Keratinocyte (primary cell): ENCODE measurements around the gene SETD7. TPM values are rescaled to one million over a fixed set of nuclear protein-coding genes. Genes with fewer than 3 reads are reported as not detected.

Source experiments
- DNase-seq: peaks from one replicate; pipeline ENCODE4 v3.0.0-alpha.2; 2011; ENCODE audit warnings: low read depth, missing footprints, low spot score
- FAIRE-seq: peaks from 2 replicates; lab custom pipeline; 2011; peaks lifted over from hg19 to GRCh38; lab: Jason Lieb, UNC
- H2AFZ ChIP-seq: 2 replicates; pipeline ENCODE4 v1.6.0; 2012; ENCODE audit warnings: low read length, control low read depth, inconsistent platforms; ENCODE audit not compliant: control insufficient read depth
- H3K27ac ChIP-seq: 2 replicates; pipeline ENCODE4 v1.5.1; 2011; ENCODE audit warnings: low read length; ENCODE audit not compliant: control insufficient read depth, insufficient read depth
- H3K27me3 ChIP-seq: 3 replicates; pipeline ENCODE4 v1.6.0; 2011; ENCODE audit warnings: low read length; ENCODE audit not compliant: control insufficient read depth, insufficient read depth; ENCODE audit errors: extremely low read depth
- H3K36me3 ChIP-seq, 2 experiments: 2 replicates in 1 of 2; 3 replicates in 1 of 2; pipeline ENCODE4 v1.5.1; 2011; ENCODE audit warnings: low read length in 2 of 2, mild to moderate bottlenecking in 1 of 2; ENCODE audit not compliant: control insufficient read depth in 2 of 2, insufficient read depth in 2 of 2; ENCODE audit errors: extremely low read depth in 1 of 2
- H3K4me1 ChIP-seq: 3 replicates; pipeline ENCODE4 v1.5.1; 2011; ENCODE audit warnings: low read length; ENCODE audit not compliant: control insufficient read depth, insufficient read depth; ENCODE audit errors: extremely low read depth
- H3K4me2 ChIP-seq: 3 replicates; pipeline ENCODE4 v1.6.0; 2011; ENCODE audit warnings: low read depth, low read length; ENCODE audit not compliant: control insufficient read depth, insufficient read depth; ENCODE audit errors: extremely low read depth
- H3K4me3 ChIP-seq, 3 experiments: fragments of 200-600 bp in 1 of 3; sonication (generic) in 1 of 3; 2 replicates in 2 of 3; 3 replicates in 1 of 3; pipeline ENCODE4 v1.5.1; 2011 to 2016; ENCODE audit warnings: low read length in 3 of 3, mild to moderate bottlenecking in 3 of 3, control low read depth in 2 of 3, inconsistent platforms in 1 of 3, low read depth in 1 of 3, mixed read lengths in 1 of 3, mixed run types in 1 of 3, moderate library complexity in 1 of 3; ENCODE audit not compliant: control insufficient read depth in 2 of 3, insufficient read depth in 2 of 3; ENCODE audit errors: extremely low read depth in 1 of 3
- H3K79me2 ChIP-seq: 2 replicates; pipeline ENCODE4 v1.6.0; 2012; ENCODE audit warnings: low read length; ENCODE audit not compliant: control insufficient read depth, insufficient read depth
- H3K9ac ChIP-seq: 3 replicates; pipeline ENCODE4 v1.6.0; 2011; ENCODE audit warnings: low read length; ENCODE audit not compliant: control insufficient read depth, insufficient read depth; ENCODE audit errors: extremely low read depth
- H3K9me1 ChIP-seq: 3 replicates; pipeline ENCODE4 v1.6.0; 2011; ENCODE audit warnings: low read length; ENCODE audit not compliant: control insufficient read depth, insufficient read depth; ENCODE audit errors: extremely low read depth
- H3K9me3 ChIP-seq: 2 replicates; pipeline ENCODE4 v1.5.1; 2012; ENCODE audit warnings: low read depth, low read length; ENCODE audit not compliant: control insufficient read depth
- H4K20me1 ChIP-seq: 3 replicates; pipeline ENCODE4 v1.6.0; 2011; ENCODE audit warnings: low read length; ENCODE audit not compliant: control insufficient read depth, insufficient read depth; ENCODE audit errors: extremely low read depth
- EZH2 ChIP-seq: IDR thresholded peaks from one replicate; pipeline ENCODE4 v1.6.1; 2012; ENCODE audit warnings: inconsistent platforms, mild to moderate bottlenecking, low read length, moderate library complexity
- dilution Hi-C: fragments of 300-500 bp; cut with MboI; formaldehyde crosslinking; loops from one replicate; pipeline ENCODE4 v1.7.0; 2020; ENCODE audit warnings: low sequenced_read_pairs; ENCODE audit not compliant: extremely low pct_ligation_motif_present
- polyA plus RNA-seq, 5 experiments: library from polyadenylated mRNA; depleted of rRNA in 3 of 5; stranded (reverse) in 3 of 5; stranded (forward) in 1 of 5; unstranded in 1 of 5; fragments of >200 nt; gene quantifications; 1 replicate in 1 of 5; 2 replicates in 3 of 5; 3 replicates in 1 of 5; pipeline versions ENCODE4 v1.2.1 to v1.2.3, GENCODE V29; 2011 to 2012; ENCODE audit warnings: missing spikeins in 2 of 5, low read depth in 1 of 5, low replicate concordance in 1 of 5
- TF ChIP-seq, protein P1 (sequence below), 3 experiments: IDR thresholded peaks in 1 of 3; conservative IDR thresholded peaks in 1 of 3; optimal IDR thresholded peaks in 1 of 3; 2 replicates in 2 of 3; 3 replicates in 1 of 3; pipeline versions ENCODE3 to v1.5.1; 2011; ENCODE audit warnings: low read length in 3 of 3, mild to moderate bottlenecking in 3 of 3, moderate library complexity in 2 of 3, control low read depth in 1 of 3, inconsistent platforms in 1 of 3; ENCODE audit not compliant: insufficient read depth in 2 of 3; ENCODE audit errors: extremely low read depth in 1 of 3

The SETD7 gene
- polyA plus RNA-seq, 1 donor (not counting 4 experiments of a cell fraction or from before 2014, with no cell fraction given) = 18.8 TPM

DNA sequence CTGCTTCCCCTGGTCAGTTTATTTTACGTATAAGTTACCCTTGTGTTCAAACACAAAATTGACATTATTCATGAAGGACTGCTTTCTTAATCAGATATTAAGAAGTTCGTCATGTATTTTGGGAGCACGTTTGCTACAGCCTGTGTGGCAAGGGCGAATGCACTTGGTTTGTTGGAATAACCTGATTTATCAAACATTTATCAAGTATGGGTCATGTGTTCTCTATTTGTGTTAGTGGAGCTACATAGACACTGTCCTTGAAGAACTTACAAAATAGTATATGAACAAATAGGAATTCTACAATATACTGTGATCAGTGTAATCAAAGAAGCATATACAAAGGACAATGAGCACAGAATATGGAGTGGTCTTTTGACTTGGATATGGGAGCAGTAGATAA, 79.7 kb downstream of the SETD7 start:
- peaks cover 3 to 5% of the 10 kb centered on the region in 2 experiments for H3K36me3 ChIP-seq

DNA sequence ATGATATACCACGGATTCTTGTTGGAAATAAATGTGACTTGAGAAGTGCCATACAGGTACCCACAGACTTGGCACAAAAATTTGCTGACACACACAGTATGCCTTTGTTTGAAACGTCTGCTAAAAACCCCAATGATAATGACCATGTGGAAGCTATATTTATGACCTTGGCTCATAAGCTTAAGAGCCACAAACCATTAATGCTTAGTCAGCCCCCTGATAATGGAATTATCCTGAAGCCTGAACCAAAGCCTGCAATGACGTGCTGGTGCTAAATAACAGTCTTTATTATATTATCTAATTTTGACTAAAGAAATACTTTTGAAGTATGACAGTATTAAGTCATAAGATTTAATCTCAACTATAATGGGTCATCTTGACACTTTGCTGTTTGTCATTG, 83.2 kb downstream of the SETD7 start:
- no peak overlapping the region for H3K4me2 ChIP-seq
- H3K9me3 ChIP-seq = no peaks in the 10 kb centered on the region
- dilution Hi-C loops = no loop called here
- no peak for DNase-seq
- no peaks in the 10 kb centered on the region for H3K4me1 ChIP-seq
- no peaks in the 10 kb centered on the region for H3K27me3 ChIP-seq
- TF ChIP-seq EZH2 = no peak
- TF ChIP-seq, protein P1, sequence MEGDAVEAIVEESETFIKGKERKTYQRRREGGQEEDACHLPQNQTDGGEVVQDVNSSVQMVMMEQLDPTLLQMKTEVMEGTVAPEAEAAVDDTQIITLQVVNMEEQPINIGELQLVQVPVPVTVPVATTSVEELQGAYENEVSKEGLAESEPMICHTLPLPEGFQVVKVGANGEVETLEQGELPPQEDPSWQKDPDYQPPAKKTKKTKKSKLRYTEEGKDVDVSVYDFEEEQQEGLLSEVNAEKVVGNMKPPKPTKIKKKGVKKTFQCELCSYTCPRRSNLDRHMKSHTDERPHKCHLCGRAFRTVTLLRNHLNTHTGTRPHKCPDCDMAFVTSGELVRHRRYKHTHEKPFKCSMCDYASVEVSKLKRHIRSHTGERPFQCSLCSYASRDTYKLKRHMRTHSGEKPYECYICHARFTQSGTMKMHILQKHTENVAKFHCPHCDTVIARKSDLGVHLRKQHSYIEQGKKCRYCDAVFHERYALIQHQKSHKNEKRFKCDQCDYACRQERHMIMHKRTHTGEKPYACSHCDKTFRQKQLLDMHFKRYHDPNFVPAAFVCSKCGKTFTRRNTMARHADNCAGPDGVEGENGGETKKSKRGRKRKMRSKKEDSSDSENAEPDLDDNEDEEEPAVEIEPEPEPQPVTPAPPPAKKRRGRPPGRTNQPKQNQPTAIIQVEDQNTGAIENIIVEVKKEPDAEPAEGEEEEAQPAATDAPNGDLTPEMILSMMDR (optimal IDR thresholded peaks at IDR 0.05 in 1 of 3, IDR thresholded peaks at IDR 0.05 in 1 of 3, conservative IDR thresholded peaks at IDR 0.05 in 1 of 3; ENCODE audit: extremely low read depth in 1 of 3, insufficient read depth in 2 of 3, low read length in 3 of 3) = no peak
- no peak for FAIRE-seq
- no peak overlapping the region for H2AFZ ChIP-seq
- peaks cover 7% of the 10 kb centered on the region for H3K79me2 ChIP-seq
- H4K20me1 ChIP-seq = no peaks in the 10 kb centered on the region
- peaks cover 2 to 5% of the 10 kb centered on the region in 2 experiments for H3K36me3 ChIP-seq
- no peak overlapping the region for H3K4me3 ChIP-seq
- no peaks in the 10 kb centered on the region for H3K9me1 ChIP-seq
- H3K27ac ChIP-seq = no peak overlapping the region
- H3K9ac ChIP-seq = no peak overlapping the region

More for the DNA sequence above, 79.7 kb downstream of the SETD7 start:
- H3K27ac ChIP-seq = no peak overlapping the region
- TF ChIP-seq EZH2 = no peak
- TF ChIP-seq, protein P1 (optimal IDR thresholded peaks at IDR 0.05 in 1 of 3, IDR thresholded peaks at IDR 0.05 in 1 of 3, conservative IDR thresholded peaks at IDR 0.05 in 1 of 3; ENCODE audit: extremely low read depth in 1 of 3, insufficient read depth in 2 of 3, low read length in 3 of 3) = no peak
- H3K4me3 ChIP-seq = no peak overlapping the region
- H3K4me1 ChIP-seq = no peaks in the 10 kb centered on the region
- H3K9ac ChIP-seq = no peak overlapping the region
- no peak overlapping the region for H3K4me2 ChIP-seq
- no peaks in the 10 kb centered on the region for H4K20me1 ChIP-seq
- H2AFZ ChIP-seq = no peak overlapping the region
- no peaks in the 10 kb centered on the region for H3K9me3 ChIP-seq
- FAIRE-seq = no peak
- H3K79me2 ChIP-seq = no peaks in the 10 kb centered on the region
- H3K27me3 ChIP-seq = no peaks in the 10 kb centered on the region
- H3K9me1 ChIP-seq = no peaks in the 10 kb centered on the region
- no peak for DNase-seq
- dilution Hi-C loops = no loop called here
